ENCODE measurements around the gene KIF7. TPM values are rescaled to one million over a fixed set of nuclear protein-coding genes. Genes with fewer than 3 reads are reported as not detected.

Gene KIF7
- total RNA-seq, 4 donors from 2014 or later = 10.8 to 23.6 (median 18.9) TPM

- Histone ChIP-seq H3K4me3 (no peak overlapping the region), H3K27me3 (no peaks in the 10 kb centered on the region), H3K4me1 (peaks cover 28 to 46% (median 29%) of the 10 kb centered on the region in 4 donors), H3K27ac (replicated peaks in 1 of 4) (peak overlapping the region; percentile 71 to 87 (median 82)), H3K36me3 (peaks cover 5 to 21% (median 18%) of the 10 kb centered on the region in 4 donors), H3K9me3 (no peaks in the 10 kb centered on the region)
- DNase-seq (ENCODE audit: extremely low spot score) = no peak
- intact Hi-C loops (cut with DNase I) = no loop called here
- 100% methylated on average over 2 of the region's 2 CpGs for WGBS
- no peak for TF ChIP-seq POLR2AphosphoS5 (IDR thresholded peaks at IDR 0.05)
- no peak for TF ChIP-seq EP300 (IDR thresholded peaks at IDR 0.05)
- TF ChIP-seq POLR2A (IDR thresholded peaks at IDR 0.05; ENCODE audit: low read depth) = no peak
- TF ChIP-seq CTCF (IDR thresholded peaks at IDR 0.05) = no peak
Observed at GRCh38 chr15:89681146-89681545, 25.9 kb upstream of the KIF7 start.

GRCh38 chr15:89680282-89680873, 25.1 kb upstream of the KIF7 start:
- WGBS = 33% methylated on average over 5 of the region's 5 CpGs
- TF ChIP-seq POLR2A (IDR thresholded peaks at IDR 0.05; ENCODE audit: low read depth) (no peak), POLR2AphosphoS5 (IDR thresholded peaks at IDR 0.05) (peak; percentile 77 to 82)
- no peak for DNase-seq (ENCODE audit: extremely low spot score)

GRCh38 chr15:89679212-89679611, 23.9 kb upstream of the KIF7 start, which contains the start of gene PLIN1:
Gene PLIN1, minus strand, starts transcription at chr15:89679367. Its CDS starts 1,878 bp downstream, at chr15:89677489.
- WGBS = no CpG with 5 or more reads among the region's 2 CpGs
- Histone ChIP-seq H3K36me3 (peaks cover 5 to 15% (median 12%) of the 10 kb centered on the region in 4 donors), H3K4me3 (no peak within 1 kb of the TSS), H3K27ac (replicated peaks in 1 of 4) (peak within 1 kb of the TSS; percentile 71 to 87 (median 82)), H3K9me3 (no peaks in the 10 kb centered on the region), H3K4me1 (peaks cover 25 to 37% (median 29%) of the 10 kb centered on the region in 4 donors), H3K27me3 (no peaks in the 10 kb centered on the region)
- intact Hi-C loops (cut with DNase I) = no loop called here
- peak; percentile 42 for DNase-seq (ENCODE audit: extremely low spot score)
- TF ChIP-seq POLR2A (IDR thresholded peaks at IDR 0.05; ENCODE audit: low read depth) = no peak
- TF ChIP-seq CTCF (IDR thresholded peaks at IDR 0.05) = no peak
- TF ChIP-seq EP300 (IDR thresholded peaks at IDR 0.05) = no peak
- no peak for TF ChIP-seq POLR2AphosphoS5 (IDR thresholded peaks at IDR 0.05)

More at GRCh38 chr15:89680282-89680873, 25.1 kb upstream of the KIF7 start:
- Histone ChIP-seq H3K27ac (replicated peaks in 1 of 4) (peak overlapping the region; percentile 71 to 87 (median 82)), H3K4me1 (peaks cover 25 to 39% (median 29%) of the 10 kb centered on the region in 4 donors), H3K27me3 (no peaks in the 10 kb centered on the region), H3K4me3 (no peak overlapping the region), H3K9me3 (no peaks in the 10 kb centered on the region), H3K36me3 (peaks cover 5 to 19% (median 14%) of the 10 kb centered on the region in 4 donors)
- intact Hi-C loops (cut with DNase I) = no loop called here

GRCh38 chr15:89677381-89677780, 22.1 kb upstream of the KIF7 start:
- no peak for TF ChIP-seq CTCF (IDR thresholded peaks at IDR 0.05)
- TF ChIP-seq EP300 (IDR thresholded peaks at IDR 0.05) = no peak
- TF ChIP-seq POLR2A (IDR thresholded peaks at IDR 0.05; ENCODE audit: low read depth) = no peak
- TF ChIP-seq POLR2AphosphoS5 (IDR thresholded peaks at IDR 0.05) = no peak
- intact Hi-C loops (cut with DNase I) = no loop called here
- peak; percentile 87 for DNase-seq (ENCODE audit: extremely low spot score)
- no peaks in the 10 kb centered on the region for H3K27me3 ChIP-seq
- no peak overlapping the region for H3K4me3 ChIP-seq
- no peaks in the 10 kb centered on the region for H3K36me3 ChIP-seq
- no peaks in the 10 kb centered on the region for H3K9me3 ChIP-seq
- H3K27ac ChIP-seq (replicated peaks in 1 of 4) = no peak overlapping the region
- 100% methylated on average over 1 of the region's 1 CpG for WGBS
- peaks cover 27 to 50% (median 37%) of the 10 kb centered on the region in 4 donors for H3K4me1 ChIP-seq

GRCh38 chr15:89675606-89676005, 20.3 kb upstream of the KIF7 start:
- H3K4me3 ChIP-seq = no peak overlapping the region
- no peak overlapping the region for H3K27ac ChIP-seq (replicated peaks in 1 of 4)
- H3K27me3 ChIP-seq = no peaks in the 10 kb centered on the region
- no peaks in the 10 kb centered on the region for H3K36me3 ChIP-seq
- no peaks in the 10 kb centered on the region for H3K9me3 ChIP-seq
- 79% methylated on average over 6 of the region's 6 CpGs for whole genome bisulfite sequencing
- TF ChIP-seq POLR2A (IDR thresholded peaks at IDR 0.05; ENCODE audit: low read depth) (no peak), EP300 (IDR thresholded peaks at IDR 0.05) (no peak), CTCF (IDR thresholded peaks at IDR 0.05) (no peak), POLR2AphosphoS5 (IDR thresholded peaks at IDR 0.05) (no peak)
- peaks cover 14 to 42% (median 32%) of the 10 kb centered on the region in 4 donors for H3K4me1 ChIP-seq
- DNase-seq (ENCODE audit: extremely low spot score) = peak; percentile 60
- intact Hi-C loops (cut with DNase I) = no loop called here

All from esophagus muscularis mucosa (tissue), 4 donors.